Neutrophil (primary cell): Measurements from ENCODE around the gene TRAPPC3.
"Not testable (repeated sequence)": the region's sequence is repeated elsewhere in the genome, so short reads cannot be mapped to it uniquely, and the experiment has no call there.

ENCODE experiments used
- H3K27ac ChIP-seq: fragments of 200-600 bp; sonication (generic); 2 replicates; pipeline ENCODE4 v1.5.1; 2016; ENCODE audit warnings: mild to moderate bottlenecking, moderate library complexity
- H3K27me3 ChIP-seq: fragments of 200-600 bp; sonication (generic); 2 replicates; pipeline ENCODE4 v1.6.0; 2016; ENCODE audit warnings: mild to moderate bottlenecking
- H3K36me3 ChIP-seq: fragments of 200-600 bp; sonication (generic); 2 replicates; pipeline ENCODE4 v1.5.1; 2017
- H3K4me1 ChIP-seq, 2 experiments: fragments of 200-600 bp in 1 of 2; sonication (generic) in 1 of 2; 1 replicate in 1 of 2; 2 replicates in 1 of 2; pipeline versions ENCODE4 v1.5.1 to v1.6.1; 2013 to 2016; ENCODE audit warnings: low read depth in 1 of 2, low read length in 1 of 2, mild to moderate bottlenecking in 1 of 2, moderate library complexity in 1 of 2; ENCODE audit not compliant: control insufficient read depth in 1 of 2, insufficient read depth in 1 of 2
- H3K4me3 ChIP-seq, 2 experiments: fragments of 200-600 bp in 1 of 2; sonication (generic) in 1 of 2; 1 replicate in 1 of 2; 2 replicates in 1 of 2; pipeline ENCODE4 v1.5.1; 2013 to 2016; ENCODE audit warnings: low read depth in 1 of 2, low read length in 1 of 2, mild to moderate bottlenecking in 1 of 2, moderate library complexity in 1 of 2
- H3K9me3 ChIP-seq: fragments of 200-600 bp; sonication (generic); 2 replicates; pipeline ENCODE4 v1.5.1; 2016
- CTCF ChIP-seq: fragments of 200-600 bp; sonication (generic); IDR thresholded peaks from 2 replicates; pipeline ENCODE4 v1.5.1; 2016; ENCODE audit warnings: antibody characterized with exemption

Gene TRAPPC3

GRCh38 chr1:36159614-36160387 lies 10.5 kb upstream of the TRAPPC3 start:
- TF ChIP-seq CTCF = no peak
- H3K4me1 ChIP-seq = peaks cover 67 to 68% of the 10 kb centered on the region in 2 experiments
- peak overlapping the region in 1 of 2 experiments; percentile 34 for H3K4me3 ChIP-seq
- H3K27me3 ChIP-seq = no peaks in the 10 kb centered on the region
- H3K36me3 ChIP-seq = no peaks in the 10 kb centered on the region
- peak overlapping the region; percentile 96 for H3K27ac ChIP-seq
- H3K9me3 ChIP-seq = no peaks in the 10 kb centered on the region

GRCh38 chr1:36158827-36159252 lies 9.6 kb upstream of the TRAPPC3 start:
- H3K4me1 ChIP-seq = peaks cover 69 to 72% of the 10 kb centered on the region in 2 experiments
- H3K27me3 ChIP-seq, H3K9me3 ChIP-seq, H3K36me3 ChIP-seq, H3K4me3 ChIP-seq: not testable (repeated sequence)
- H3K27ac ChIP-seq = peak overlapping the region; percentile 99

- peak overlapping the region; percentile 99 for H3K27ac ChIP-seq
- H3K36me3 ChIP-seq = no peaks in the 10 kb centered on the region
- H3K27me3 ChIP-seq = no peaks in the 10 kb centered on the region
- no peak for TF ChIP-seq CTCF
- peaks cover 69 to 72% of the 10 kb centered on the region in 2 experiments for H3K4me1 ChIP-seq
- H3K4me3 ChIP-seq = peak overlapping the region; percentile 85 to 96
- H3K9me3 ChIP-seq = no peaks in the 10 kb centered on the region
These were observed 8.9 kb upstream of the TRAPPC3 start for GRCh38 chr1:36157973-36158826.

GRCh38 chr1:36157115-36157903 lies 8.0 kb upstream of the TRAPPC3 start:
- Histone ChIP-seq H3K27me3 (no peaks in the 10 kb centered on the region), H3K36me3 (no peaks in the 10 kb centered on the region), H3K9me3 (no peaks in the 10 kb centered on the region), H3K27ac (peak overlapping the region; percentile 99), H3K4me1 (peaks cover 61 to 64% of the 10 kb centered on the region in 2 experiments), H3K4me3 (peak overlapping the region; percentile 85 to 96)
- TF ChIP-seq CTCF = no peak

GRCh38 chr1:36156329-36157114 lies 7.2 kb upstream of the TRAPPC3 start:
- Histone ChIP-seq H3K4me1 (peaks cover 60 to 64% of the 10 kb centered on the region in 2 experiments), H3K27ac (peak overlapping the region; percentile 99), H3K27me3 (no peaks in the 10 kb centered on the region), H3K9me3 (no peaks in the 10 kb centered on the region), H3K36me3 (no peaks in the 10 kb centered on the region), H3K4me3 (peak overlapping the region; percentile 85 to 96)
- TF ChIP-seq CTCF = peak; percentile 14
